KG1 (cell line): ENCODE data around the gene AOC2.

ENCODE experiments used
- DNase-seq: peaks from one replicate; lab custom pipeline; 2025; lab: John Stamatoyannopoulos, UW

The AOC2 gene, protein sequence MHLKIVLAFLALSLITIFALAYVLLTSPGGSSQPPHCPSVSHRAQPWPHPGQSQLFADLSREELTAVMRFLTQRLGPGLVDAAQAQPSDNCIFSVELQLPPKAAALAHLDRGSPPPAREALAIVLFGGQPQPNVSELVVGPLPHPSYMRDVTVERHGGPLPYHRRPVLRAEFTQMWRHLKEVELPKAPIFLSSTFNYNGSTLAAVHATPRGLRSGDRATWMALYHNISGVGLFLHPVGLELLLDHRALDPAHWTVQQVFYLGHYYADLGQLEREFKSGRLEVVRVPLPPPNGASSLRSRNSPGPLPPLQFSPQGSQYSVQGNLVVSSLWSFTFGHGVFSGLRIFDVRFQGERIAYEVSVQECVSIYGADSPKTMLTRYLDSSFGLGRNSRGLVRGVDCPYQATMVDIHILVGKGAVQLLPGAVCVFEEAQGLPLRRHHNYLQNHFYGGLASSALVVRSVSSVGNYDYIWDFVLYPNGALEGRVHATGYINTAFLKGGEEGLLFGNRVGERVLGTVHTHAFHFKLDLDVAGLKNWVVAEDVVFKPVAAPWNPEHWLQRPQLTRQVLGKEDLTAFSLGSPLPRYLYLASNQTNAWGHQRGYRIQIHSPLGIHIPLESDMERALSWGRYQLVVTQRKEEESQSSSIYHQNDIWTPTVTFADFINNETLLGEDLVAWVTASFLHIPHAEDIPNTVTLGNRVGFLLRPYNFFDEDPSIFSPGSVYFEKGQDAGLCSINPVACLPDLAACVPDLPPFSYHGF

DNA sequence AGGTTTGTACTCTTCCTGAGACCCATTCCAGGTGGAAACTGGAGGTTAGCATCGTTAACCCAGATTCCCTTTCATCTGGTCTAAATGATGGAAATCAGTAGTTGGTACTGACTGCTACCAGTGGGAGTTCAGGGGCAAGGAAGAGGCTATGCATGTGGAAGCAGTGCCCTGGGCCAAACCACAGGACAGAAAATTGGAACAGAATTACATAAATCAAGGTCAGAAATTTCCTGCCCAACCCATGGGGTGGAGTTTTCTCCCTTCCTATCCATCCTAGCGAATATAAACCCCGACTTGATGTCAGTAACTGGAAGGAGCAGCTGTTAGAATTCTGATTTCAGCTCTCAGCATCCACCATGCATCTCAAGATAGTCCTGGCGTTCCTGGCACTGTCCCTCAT is at the start of gene AOC2:
Gene AOC2 (plus strand): TSS at position 310 of the 400 bp plus-strand sequence. CDS start 47 bp downstream, at position 357.
- DNase-seq, result no peak

GRCh38 chr17:42795061-42795460 is 49.3 kb upstream of the AOC2 start:
- no peak for DNase-seq

- DNase-seq, result no peak
These were observed 48.9 kb upstream of the AOC2 start for GRCh38 chr17:42795465-42795864.

DNA sequence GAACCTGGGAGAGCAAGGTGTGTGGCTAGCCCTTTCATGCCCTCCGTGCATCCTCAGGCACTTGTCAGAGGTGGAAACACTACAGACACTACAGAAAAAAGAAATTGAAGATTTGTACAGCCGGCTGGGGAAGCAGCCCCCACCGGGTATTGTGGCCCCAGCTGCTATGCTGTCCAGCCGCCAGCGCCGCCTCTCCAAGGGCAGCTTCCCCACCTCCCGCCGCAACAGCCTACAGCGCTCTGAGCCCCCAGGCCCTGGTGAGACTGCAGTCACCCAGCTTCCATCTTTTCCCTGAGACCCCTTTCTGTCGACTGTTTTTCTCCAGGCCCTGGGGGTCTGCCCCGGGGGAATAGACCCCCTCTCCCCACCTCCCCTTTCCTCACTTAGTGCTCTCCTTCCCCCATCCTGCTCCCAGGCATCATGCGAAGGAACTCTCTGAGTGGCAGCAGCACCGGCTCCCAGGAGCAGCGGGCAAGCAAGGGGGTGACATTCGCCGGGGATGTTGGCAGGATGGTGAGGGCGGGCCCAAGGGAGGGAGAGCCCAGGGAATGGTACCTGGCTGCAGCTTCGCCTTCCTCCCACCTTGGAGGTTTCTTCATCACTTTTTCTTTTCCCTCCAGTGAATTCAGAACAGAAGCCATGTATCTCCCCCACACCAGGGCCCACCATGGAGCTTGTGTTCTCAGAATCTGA is 48.2 kb upstream of the AOC2 start:
- DNase-seq, result no peak

DNA sequence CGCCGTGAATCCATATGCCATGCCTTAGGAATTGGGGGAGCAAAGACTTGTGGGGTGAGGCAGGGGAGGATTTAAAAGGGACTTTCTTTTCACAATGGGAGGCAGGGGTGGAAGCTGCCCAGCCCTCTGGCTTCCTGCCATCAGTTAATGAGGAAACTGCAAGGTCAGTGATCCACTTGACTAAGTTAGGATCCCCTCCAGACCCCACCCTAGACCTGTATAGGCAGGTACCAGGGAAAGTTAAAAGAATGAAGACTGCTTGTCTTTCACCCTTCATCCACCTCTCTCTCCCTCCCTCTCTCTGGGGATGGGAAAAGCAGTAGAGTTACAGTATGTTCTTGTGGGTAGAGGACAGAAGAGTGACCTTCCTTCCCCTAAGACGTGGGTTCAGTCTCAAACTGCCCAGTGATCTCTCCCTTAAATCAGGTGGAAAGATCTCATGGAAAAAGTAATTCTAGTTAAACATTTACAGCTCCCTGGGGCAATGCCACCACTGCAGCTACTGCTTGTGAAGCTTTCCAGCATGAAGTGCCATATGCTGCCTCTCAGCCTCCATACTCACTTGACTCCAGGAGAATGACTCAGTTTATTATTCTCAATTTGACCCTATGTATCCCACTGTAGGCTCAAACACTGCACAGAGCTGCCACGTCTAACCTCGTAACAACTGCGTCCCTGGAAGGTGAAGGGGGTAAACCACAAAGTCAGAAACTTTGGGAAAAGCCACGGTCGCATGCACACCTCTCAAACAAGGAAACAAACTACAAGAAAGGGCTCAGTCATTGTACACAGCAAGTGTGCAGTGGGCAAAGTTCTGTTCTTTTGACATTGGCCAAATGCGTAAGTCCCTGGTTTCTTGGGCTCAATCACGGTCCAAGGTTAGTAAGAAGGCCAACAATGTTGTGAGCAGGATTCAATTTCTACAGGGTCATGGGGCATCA is 47.0 kb upstream of the AOC2 start:
- DNase-seq, result no peak

DNA sequence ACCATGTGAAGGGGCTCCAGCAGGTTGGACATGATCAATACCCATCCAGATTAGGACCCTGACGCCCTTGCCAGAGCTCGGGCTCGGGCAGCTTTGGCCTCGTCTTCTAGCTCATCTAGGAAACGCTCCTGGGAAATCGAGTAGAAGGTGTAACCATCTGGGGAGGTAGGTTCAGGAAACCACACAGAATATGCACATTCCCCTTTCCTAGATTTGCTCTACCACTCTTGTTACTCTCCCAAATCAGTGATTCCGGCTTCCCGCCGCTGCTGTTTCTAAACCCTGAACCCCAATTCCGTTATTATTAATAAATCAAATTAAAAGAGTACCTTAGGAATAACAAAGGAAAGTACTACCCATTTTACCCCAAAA is 46.4 kb upstream of the AOC2 start:
- no peak for DNase-seq

GRCh38 chr17:42798383-42799380 is 45.7 kb upstream of the AOC2 start, which contains the start of the genes CNTD1 and COA3:
CNTD1 (plus strand) TSS chr17:42798861; CDS start chr17:42799068, 207 bp downstream.
COA3 (minus strand) TSS chr17:42798704; CDS start chr17:42798681, 23 bp downstream.
- DNase-seq, result peak; percentile 69

DNA sequence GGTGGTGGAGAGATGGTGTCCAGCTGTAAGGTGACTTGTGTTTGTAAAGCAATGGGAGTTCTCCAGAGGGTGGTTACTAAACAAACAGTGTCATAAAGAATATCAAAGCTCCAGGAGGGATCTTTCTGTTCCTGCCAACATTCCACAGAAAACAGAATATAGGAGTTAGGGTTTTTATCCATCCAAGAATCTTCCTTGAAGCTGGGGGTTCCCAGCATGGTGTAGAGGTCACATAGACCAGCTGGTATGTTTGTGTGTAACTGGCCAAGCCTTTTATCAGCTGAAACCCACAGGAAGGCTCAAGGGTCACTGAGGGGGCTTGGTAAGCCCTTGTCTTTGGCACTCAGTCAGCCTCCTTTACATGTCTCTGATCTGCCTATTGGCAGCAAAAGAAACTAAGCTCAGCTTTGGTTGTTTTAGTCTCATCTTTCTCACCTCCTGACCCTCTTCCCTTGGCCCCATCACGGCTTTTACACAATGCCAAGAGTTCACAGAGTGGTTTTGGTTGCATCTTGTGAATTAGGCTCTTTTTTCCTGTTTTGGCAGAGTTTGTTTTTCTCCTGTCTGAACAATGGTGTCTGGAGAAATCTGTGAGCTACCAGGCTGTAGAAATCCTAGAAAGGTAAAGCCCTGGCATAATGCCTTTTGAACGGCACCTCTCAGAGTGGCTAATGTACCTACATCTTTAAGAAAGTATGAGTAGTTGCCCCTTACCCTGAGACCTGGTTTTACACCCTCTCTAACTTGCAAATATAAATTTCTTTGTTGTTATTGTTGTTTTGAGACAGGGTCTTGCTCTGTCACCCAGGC is 41.1 kb upstream of the AOC2 start:
- DNase-seq, result no peak

DNA sequence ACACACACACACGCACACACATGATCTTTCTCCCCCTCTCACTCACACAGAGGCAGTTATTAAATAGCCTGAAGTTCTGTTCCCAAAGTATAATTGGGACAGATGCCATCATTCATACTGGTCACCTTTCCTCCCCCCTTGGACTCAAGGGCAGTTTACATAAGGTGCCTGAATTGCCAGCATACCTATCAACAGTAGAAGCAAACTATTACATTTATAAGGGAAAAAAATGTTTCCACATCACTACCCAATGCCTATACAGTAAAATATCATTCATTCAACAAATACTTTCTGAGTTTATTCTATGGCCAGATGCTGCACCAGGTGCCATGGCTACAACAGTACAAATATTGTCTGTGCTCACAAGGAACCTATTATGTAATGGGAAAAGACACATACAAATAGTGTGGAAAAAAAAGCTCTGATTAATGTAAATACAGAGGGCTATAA is 39.4 kb upstream of the AOC2 start:
- no peak for DNase-seq

DNA sequence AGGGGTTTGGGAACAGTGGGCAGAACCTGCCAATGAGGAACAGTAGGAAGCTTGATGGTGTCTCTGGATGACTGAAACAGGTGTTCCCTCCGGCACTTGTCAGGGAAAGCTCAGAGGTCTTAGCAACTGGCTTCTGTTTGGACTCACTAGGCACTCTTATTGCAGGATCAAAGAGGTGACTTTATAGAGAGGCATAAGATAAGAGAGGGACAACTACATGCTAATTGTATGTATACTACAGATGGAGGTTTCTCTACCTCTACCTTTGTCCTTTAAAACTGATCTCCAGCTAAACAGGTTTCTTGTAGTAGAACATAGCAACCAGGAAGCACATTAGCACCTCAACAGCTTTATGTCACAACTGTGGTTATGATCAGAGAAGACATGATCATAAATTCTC is 38.1 kb upstream of the AOC2 start:
- DNase-seq, result no peak

- no peak for DNase-seq
These were observed 35.1 kb upstream of the AOC2 start for GRCh38 chr17:42809250-42809649.

GRCh38 chr17:42814633-42815399 is 29.6 kb upstream of the AOC2 start:
- DNase-seq, result no peak

DNA sequence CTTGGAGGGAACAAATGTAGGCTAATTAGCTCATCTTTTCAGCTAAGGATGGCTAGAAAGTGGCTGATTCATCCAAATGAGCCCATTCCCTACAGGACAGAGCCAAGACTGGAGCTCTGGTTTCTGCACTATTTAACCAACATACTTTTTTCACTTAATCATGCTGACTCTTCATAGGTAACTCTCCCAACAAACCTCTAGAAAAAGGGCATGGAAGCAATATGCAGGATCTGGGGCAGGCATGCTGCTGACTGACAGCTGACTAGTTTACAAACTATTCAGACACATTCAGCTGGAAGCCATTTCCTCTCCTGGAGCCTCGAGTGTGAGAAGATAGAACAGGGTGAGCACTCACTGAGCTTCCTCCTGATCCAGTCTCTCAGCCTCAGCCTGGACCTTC is 26.5 kb upstream of the AOC2 start:
- no peak for DNase-seq

DNA sequence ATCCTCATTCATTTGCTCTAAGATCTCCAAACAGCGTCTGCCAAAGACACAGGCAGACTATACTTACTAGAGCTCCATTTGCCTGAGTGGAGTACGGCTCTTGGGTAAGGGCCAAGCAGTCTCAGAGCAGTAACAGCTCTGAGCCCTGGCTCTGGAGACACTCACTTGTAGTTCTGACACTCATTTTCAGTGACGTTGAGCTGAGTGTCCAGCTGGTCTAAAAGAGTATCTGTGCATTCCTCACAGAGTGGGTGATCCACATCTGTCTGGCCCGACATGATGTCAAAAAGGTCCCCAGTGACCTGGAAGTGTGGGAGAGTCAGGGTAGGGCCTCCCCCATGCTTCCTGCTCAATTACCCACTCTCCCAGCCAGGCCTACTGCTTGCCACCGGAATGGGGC is 26.0 kb upstream of the AOC2 start:
- DNase-seq, result no peak

GRCh38 chr17:42819939-42820535 is 24.3 kb upstream of the AOC2 start:
- peak; percentile 31 for DNase-seq

- DNase-seq, result no peak
These were observed 23.2 kb upstream of the AOC2 start for GRCh38 chr17:42821176-42821575.

DNA sequence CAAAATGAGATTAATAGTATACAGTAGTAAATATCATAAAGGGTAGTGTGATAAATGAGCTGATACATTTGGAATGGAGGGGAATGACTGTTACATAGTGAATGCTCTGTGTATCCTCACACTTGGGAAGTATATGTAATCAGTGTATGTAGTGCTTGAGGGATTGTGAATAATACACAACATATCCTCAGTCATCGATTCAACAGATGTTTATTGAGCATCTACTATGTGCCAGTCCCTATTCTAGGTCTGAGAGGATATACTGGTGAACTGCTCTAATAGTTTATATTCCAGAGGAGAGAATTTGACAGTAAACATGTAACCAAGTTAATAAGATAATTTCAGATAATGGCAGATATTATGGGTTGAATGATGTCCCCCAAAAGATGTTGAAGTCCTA is 16.9 kb upstream of the AOC2 start:
- DNase-seq, result no peak

DNA sequence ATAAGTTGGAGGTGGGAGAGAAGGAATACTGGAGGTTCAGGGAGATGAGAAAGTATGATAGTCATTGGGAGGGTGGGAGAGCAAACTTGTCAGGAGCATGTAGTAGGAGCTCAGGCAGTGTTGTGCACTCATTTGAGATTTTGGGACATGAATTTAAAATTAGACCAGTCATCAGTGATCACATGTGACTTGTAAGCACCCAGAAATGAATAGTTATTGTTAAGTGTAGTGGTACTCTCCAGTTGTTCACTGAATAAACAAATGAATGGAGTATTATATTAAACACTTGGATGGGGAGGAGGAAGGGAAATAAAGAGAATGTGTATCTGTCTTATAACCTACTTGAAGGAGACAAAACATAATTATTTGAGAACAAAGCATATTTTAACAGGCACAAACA is 13.4 kb upstream of the AOC2 start:
- no peak for DNase-seq
